B cell (primary cell): ENCODE results near the gene DOK7. TPM values are rescaled to one million over a fixed set of nuclear protein-coding genes. Genes with fewer than 3 reads are reported as not detected.

ENCODE experiments used
- ATAC-seq: fragments of 200-7000 bp; cut with Tn5 transposase; one replicate; pipeline ENCODE4 v1.10.0; 2021; ENCODE audit warnings: low read depth, mild to moderate bottlenecking, moderate number of reproducible peaks, moderate library complexity
- CTCF ChIA-PET: fragments of 350-600 bp; sonication (Branson Sonifier 250); formaldehyde crosslinking; loops from one replicate; lab custom pipeline; 2021; ENCODE audit warnings: antibody characterized with exemption, inconsistent platforms; lab: Charles Lee
- POLR2A ChIA-PET: fragments of 350-600 bp; sonication (Branson Sonifier 250); formaldehyde crosslinking; loops from one replicate; lab custom pipeline; 2021; ENCODE audit warnings: antibody characterized with exemption; lab: Charles Lee
- DNase-seq: peaks from one replicate; pipeline ENCODE4 v3.0.0; 2013
- H2AFZ ChIP-seq: 2 replicates; pipeline ENCODE4 v1.6.1; 2012; ENCODE audit warnings: mild to moderate bottlenecking, low read depth, low read length; ENCODE audit not compliant: insufficient read depth, poor library complexity, severe bottlenecking
- H3K27ac ChIP-seq, 2 donors: 1 replicate in 1 of 2; 2 replicates in 1 of 2; pipeline ENCODE4 v1.5.1; 2012 to 2013; ENCODE audit warnings: low read length in 2 of 2, mild to moderate bottlenecking in 2 of 2, moderate library complexity in 1 of 2
- H3K27me3 ChIP-seq, 4 experiments: fragments of 200-600 bp in 1 of 4; sonication (generic) in 1 of 4; replicated peaks in 1 of 4; 1 replicate in 2 of 4; 2 replicates in 2 of 4; pipeline versions ENCODE4 v1.6.1 to v1.7.0; 2013 to 2016; ENCODE audit warnings: low read length in 3 of 4, mild to moderate bottlenecking in 2 of 4, mixed read lengths in 1 of 4, moderate library complexity in 1 of 4; ENCODE audit not compliant: insufficient read depth in 4 of 4, control insufficient read depth in 3 of 4; ENCODE audit errors: control extremely low read depth in 1 of 4
- H3K36me3 ChIP-seq, 2 experiments: replicated peaks in 1 of 2; 1 replicate in 1 of 2; 2 replicates in 1 of 2; pipeline versions ENCODE4 v1.6.1 to v1.7.1; 2013; ENCODE audit warnings: low read length in 1 of 2; ENCODE audit not compliant: insufficient read depth in 2 of 2, control insufficient read depth in 1 of 2; ENCODE audit errors: control extremely low read depth in 1 of 2, extremely low read depth in 1 of 2
- H3K4me1 ChIP-seq, 2 donors: fragments of 200-600 bp in 1 of 2; sonication (generic) in 1 of 2; 1 replicate in 1 of 2; 2 replicates in 1 of 2; pipeline versions ENCODE4 v1.5.1 to v1.6.1; 2013 to 2017; ENCODE audit warnings: low read length in 2 of 2; ENCODE audit not compliant: control insufficient read depth in 2 of 2, insufficient read depth in 2 of 2
- H3K4me2 ChIP-seq: replicated peaks from 2 replicates; pipeline ENCODE3; 2012; ENCODE audit warnings: mild to moderate bottlenecking, low read depth, low read length; ENCODE audit not compliant: poor library complexity, severe bottlenecking
- H3K4me3 ChIP-seq, 5 experiments: fragments of 200-600 bp in 1 of 5; sonication (generic) in 1 of 5; 1 replicate in 3 of 5; 2 replicates in 2 of 5; pipeline versions ENCODE4 v1.5.1 to v1.7.0; 2011 to 2016; ENCODE audit warnings: low read length in 4 of 5, mild to moderate bottlenecking in 4 of 5, low read depth in 2 of 5, control low read depth in 1 of 5, moderate library complexity in 1 of 5; ENCODE audit not compliant: insufficient read depth in 1 of 5; ENCODE audit errors: control extremely low read depth in 1 of 5, extremely low read depth in 1 of 5
- H3K79me2 ChIP-seq: fragments of 200-600 bp; sonication (generic); one replicate; pipeline ENCODE4 v1.6.0; 2016; ENCODE audit warnings: low read length; ENCODE audit not compliant: control insufficient read depth, insufficient read depth
- H3K9ac ChIP-seq: fragments of 200-600 bp; sonication (generic); 2 replicates; pipeline ENCODE4 v1.6.1; 2017; ENCODE audit warnings: mild to moderate bottlenecking, low read length, moderate library complexity
- H3K9me3 ChIP-seq, 3 donors: one replicate each; pipeline versions ENCODE4 v1.6.1 to v1.7.1; 2013; ENCODE audit warnings: low read length in 2 of 3; ENCODE audit not compliant: control insufficient read depth in 2 of 3, insufficient read depth in 1 of 3; ENCODE audit errors: control extremely low read depth in 1 of 3
- H4K20me1 ChIP-seq: 2 replicates; pipeline ENCODE4 v1.6.0; 2012; ENCODE audit warnings: mild to moderate bottlenecking, low read length; ENCODE audit not compliant: insufficient read depth, control insufficient read depth, poor library complexity, severe bottlenecking
- H3K27ac Mint-ChIP-seq: one replicate; pipeline ENCODE4 v1.8.0; 2021; ENCODE audit warnings: mixed read lengths
- H3K27me3 Mint-ChIP-seq: one replicate; pipeline ENCODE4 v1.8.0; 2021; ENCODE audit warnings: mixed read lengths
- H3K4me1 Mint-ChIP-seq: one replicate; pipeline ENCODE4 v1.8.0; 2021; ENCODE audit warnings: mixed read lengths
- H3K4me3 Mint-ChIP-seq: one replicate; pipeline ENCODE4 v1.8.0; 2021; ENCODE audit warnings: mixed read lengths
- H3K9me3 Mint-ChIP-seq: one replicate; pipeline ENCODE4 v1.8.0; 2022; ENCODE audit warnings: mixed read lengths; ENCODE audit not compliant: insufficient read depth
- CTCF ChIP-seq: fragments of 200-600 bp; IDR thresholded peaks from one replicate; pipeline ENCODE4 v1.8.0; 2022; ENCODE audit warnings: antibody characterized with exemption, mild to moderate bottlenecking
- EZH2 ChIP-seq: IDR thresholded peaks from 2 replicates; pipeline ENCODE4 v1.6.1; 2012; ENCODE audit warnings: borderline replicate concordance, low read depth, mild to moderate bottlenecking, moderate library complexity, low read length; ENCODE audit not compliant: insufficient read depth, poor library complexity, severe bottlenecking
- WGBS: methylation state at CpG from one replicate; pipeline ENCODE4 v1.1.5; 2013; ENCODE audit warnings: missing lambda C conversion rate; ENCODE audit not compliant: insufficient coverage; 5-methylcytosine and 5-hydroxymethylcytosine counted together
- intact Hi-C: fragments of 100-400 bp; cut with micrococcal nuclease; formaldehyde crosslinking; loops from one replicate; pipeline ENCODE4 v1.10.0; 2022
- polyA plus RNA-seq: library from polyadenylated mRNA; depleted of rRNA; stranded (reverse); fragments of >200 nt; gene quantifications from 2 replicates; pipeline ENCODE4 v1.2.3, GENCODE V29; 2012
- total RNA-seq, 2 donors: library from RNA; stranded (reverse); fragments of 120-200 nt in 1 of 2; gene quantifications; 1 replicate in 1 of 2; 2 replicates in 1 of 2; pipeline versions ENCODE4 v1.2.3 to v1.2.4, GENCODE V29; 2013 to 2022

DOK7 gene
- total and polyA plus RNA-seq, 2 donors (not counting 1 experiment from before 2014, with no cell fraction given): 24.1 to 24.8 TPM

DNA sequence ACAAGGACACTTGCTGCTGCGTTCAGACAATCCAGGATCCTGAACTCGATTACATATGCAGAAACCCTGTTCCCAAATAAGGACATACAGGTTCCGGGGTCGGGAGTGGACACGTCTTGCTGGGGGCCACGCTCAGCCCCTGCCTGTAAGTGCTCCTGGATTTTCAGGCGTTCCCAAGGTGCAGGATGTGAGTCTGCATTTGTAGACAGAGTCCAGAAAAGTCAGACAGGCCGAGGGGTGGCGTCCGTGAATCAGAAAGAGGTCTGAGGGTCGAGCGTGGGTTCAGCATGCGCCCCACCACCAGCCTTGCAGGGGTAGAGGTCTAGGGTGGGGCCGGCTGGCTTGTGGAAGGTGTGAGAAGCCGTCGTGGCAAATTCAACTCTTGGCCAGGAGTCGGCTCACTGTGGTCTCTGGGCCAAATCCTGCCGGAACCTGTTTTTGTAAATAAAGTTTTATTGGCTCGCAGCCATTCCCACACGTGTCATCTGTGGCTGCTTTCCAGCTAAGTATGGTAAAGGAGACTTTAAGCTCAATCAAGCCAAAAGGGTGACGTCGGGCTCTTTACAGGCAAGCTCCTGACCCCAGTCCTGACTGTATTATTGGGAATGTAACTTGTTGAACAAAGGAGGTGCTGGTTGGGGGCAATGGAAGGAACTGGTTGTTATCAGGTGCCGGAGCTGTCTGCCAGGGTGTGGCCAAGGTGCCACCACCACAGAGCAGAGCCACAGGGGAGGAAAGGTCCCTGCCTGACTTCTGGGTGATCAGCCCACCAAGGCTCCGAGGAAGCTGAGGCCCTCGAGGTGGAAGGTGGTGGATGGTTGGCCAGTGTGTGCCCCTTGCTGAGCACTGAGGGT is 7.4 kb downstream of the DOK7 start:
- Histone ChIP-seq H3K27me3 (peaks cover 0 to 18% (median 0%) of the 10 kb centered on the region in 4 experiments), H3K4me2 (no peak overlapping the region), H3K9me3 (peaks cover 0 to 10% (median 0%) of the 10 kb centered on the region in 3 donors), H3K4me1 (no peaks in the 10 kb centered on the region), H3K4me3 (no peak overlapping the region), H3K79me2 (no peaks in the 10 kb centered on the region), H3K27ac (no peak overlapping the region), H3K9ac (no peak overlapping the region), H3K36me3 (no peaks in the 10 kb centered on the region), H4K20me1 (no peaks in the 10 kb centered on the region), H2AFZ (no peak overlapping the region)
- Mint-ChIP-seq H3K9me3 (no peaks in the 10 kb centered on the region), H3K4me1 (no peaks in the 10 kb centered on the region), H3K27ac (no peak overlapping the region), H3K4me3 (no peak overlapping the region), H3K27me3 (peaks cover 1% of the 10 kb centered on the region)
- ChIA-PET CTCF (interaction anchor here (1.2 kb wide), 1 partner anchor 10 kb away, joined by 3 read pairs; no protein-coding TSS in a partner anchor), POLR2A (no interaction called here)
- ATAC-seq: no peak
- intact Hi-C loops: no loop called here
- 88% methylated on average over 24 of the region's 25 CpGs for WGBS
- no peak for DNase-seq
- TF ChIP-seq EZH2 (no peak), CTCF (no peak)
